Stomach (tissue), 4 donors: ENCODE results near the gene ASXL2.

Source experiments
- EP300 ChIP-seq: sonication (generic); formaldehyde crosslinking; IDR thresholded peaks from one replicate; pipeline ENCODE4 v1.6.1; 2017; ENCODE audit warnings: antibody characterized with exemption
- TF ChIP-seq, protein P1 (sequence below), 7 experiments: fragments of 450-650 bp in 4 of 7; fragments of 200-600 bp in 3 of 7; sonication (generic) in 3 of 7; IDR thresholded peaks; one replicate each; pipeline ENCODE4 v1.5.1; 2016 to 2019; ENCODE audit warnings: antibody characterized with exemption in 7 of 7, control low read depth in 2 of 7, mild to moderate bottlenecking in 1 of 7

- TF ChIP-seq, protein P1, sequence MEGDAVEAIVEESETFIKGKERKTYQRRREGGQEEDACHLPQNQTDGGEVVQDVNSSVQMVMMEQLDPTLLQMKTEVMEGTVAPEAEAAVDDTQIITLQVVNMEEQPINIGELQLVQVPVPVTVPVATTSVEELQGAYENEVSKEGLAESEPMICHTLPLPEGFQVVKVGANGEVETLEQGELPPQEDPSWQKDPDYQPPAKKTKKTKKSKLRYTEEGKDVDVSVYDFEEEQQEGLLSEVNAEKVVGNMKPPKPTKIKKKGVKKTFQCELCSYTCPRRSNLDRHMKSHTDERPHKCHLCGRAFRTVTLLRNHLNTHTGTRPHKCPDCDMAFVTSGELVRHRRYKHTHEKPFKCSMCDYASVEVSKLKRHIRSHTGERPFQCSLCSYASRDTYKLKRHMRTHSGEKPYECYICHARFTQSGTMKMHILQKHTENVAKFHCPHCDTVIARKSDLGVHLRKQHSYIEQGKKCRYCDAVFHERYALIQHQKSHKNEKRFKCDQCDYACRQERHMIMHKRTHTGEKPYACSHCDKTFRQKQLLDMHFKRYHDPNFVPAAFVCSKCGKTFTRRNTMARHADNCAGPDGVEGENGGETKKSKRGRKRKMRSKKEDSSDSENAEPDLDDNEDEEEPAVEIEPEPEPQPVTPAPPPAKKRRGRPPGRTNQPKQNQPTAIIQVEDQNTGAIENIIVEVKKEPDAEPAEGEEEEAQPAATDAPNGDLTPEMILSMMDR (IDR thresholded peaks at IDR 0.05) = no peak
- TF ChIP-seq EP300 = no peak
Observed at GRCh38 chr2:25707927-25708590, 170.2 kb downstream of the ASXL2 start.
